WTC11 (cell line): ENCODE results near the gene PAIP2.

Source experiments
- CREM ChIP-seq: sonication (generic); formaldehyde crosslinking; IDR thresholded peaks from 2 replicates; pipeline ENCODE4 v1.8.1; 2022; ENCODE audit warnings: mild to moderate bottlenecking, missing genetic modification reagents, moderate library complexity
- ESRRA ChIP-seq: sonication (generic); formaldehyde crosslinking; IDR thresholded peaks from 2 replicates; pipeline ENCODE4 v1.8.1; 2022; ENCODE audit warnings: mild to moderate bottlenecking, missing genetic modification reagents, borderline replicate concordance
- NR1H2 ChIP-seq: sonication (generic); formaldehyde crosslinking; IDR thresholded peaks from 2 replicates; pipeline ENCODE4 v1.9.0; 2021; ENCODE audit warnings: mild to moderate bottlenecking, moderate library complexity, missing genetic modification reagents
- SOX15 ChIP-seq: fragments of 250-450 bp; sonication (Bioruptor Pico); IDR thresholded peaks from 2 replicates; pipeline ENCODE4 v1.9.0; 2021; ENCODE audit warnings: mild to moderate bottlenecking
- TF ChIP-seq, protein P1 (sequence below): fragments of 200-600 bp; IDR thresholded peaks from 2 replicates; pipeline ENCODE4 v1.8.0; 2022; ENCODE audit warnings: antibody characterized with exemption
- TF ChIP-seq, protein P2 (sequence below): sonication (generic); formaldehyde crosslinking; IDR thresholded peaks from 2 replicates; pipeline ENCODE4 v1.8.1; 2022; ENCODE audit warnings: mild to moderate bottlenecking, missing genetic modification reagents, moderate library complexity, borderline replicate concordance
- TF ChIP-seq, protein P3 (sequence below): sonication (generic); formaldehyde crosslinking; IDR thresholded peaks from 2 replicates; pipeline ENCODE4 v1.8.1; 2022; ENCODE audit warnings: low read depth, missing genetic modification reagents, borderline replicate concordance
- TF ChIP-seq, protein P4 (sequence below): sonication (generic); formaldehyde crosslinking; IDR thresholded peaks from 2 replicates; pipeline ENCODE4 v1.8.0; 2022; ENCODE audit warnings: mild to moderate bottlenecking, missing genetic modification reagents

GRCh38 chr5:139299486-139299885 lies 42.2 kb upstream of the PAIP2 start:
- TF ChIP-seq, protein P1, sequence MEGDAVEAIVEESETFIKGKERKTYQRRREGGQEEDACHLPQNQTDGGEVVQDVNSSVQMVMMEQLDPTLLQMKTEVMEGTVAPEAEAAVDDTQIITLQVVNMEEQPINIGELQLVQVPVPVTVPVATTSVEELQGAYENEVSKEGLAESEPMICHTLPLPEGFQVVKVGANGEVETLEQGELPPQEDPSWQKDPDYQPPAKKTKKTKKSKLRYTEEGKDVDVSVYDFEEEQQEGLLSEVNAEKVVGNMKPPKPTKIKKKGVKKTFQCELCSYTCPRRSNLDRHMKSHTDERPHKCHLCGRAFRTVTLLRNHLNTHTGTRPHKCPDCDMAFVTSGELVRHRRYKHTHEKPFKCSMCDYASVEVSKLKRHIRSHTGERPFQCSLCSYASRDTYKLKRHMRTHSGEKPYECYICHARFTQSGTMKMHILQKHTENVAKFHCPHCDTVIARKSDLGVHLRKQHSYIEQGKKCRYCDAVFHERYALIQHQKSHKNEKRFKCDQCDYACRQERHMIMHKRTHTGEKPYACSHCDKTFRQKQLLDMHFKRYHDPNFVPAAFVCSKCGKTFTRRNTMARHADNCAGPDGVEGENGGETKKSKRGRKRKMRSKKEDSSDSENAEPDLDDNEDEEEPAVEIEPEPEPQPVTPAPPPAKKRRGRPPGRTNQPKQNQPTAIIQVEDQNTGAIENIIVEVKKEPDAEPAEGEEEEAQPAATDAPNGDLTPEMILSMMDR = no peak
- no peak for TF ChIP-seq SOX15 (CRISPR knock-in tag)
- TF ChIP-seq CREM (CRISPR knock-in tag) = no peak
- TF ChIP-seq, protein P2, sequence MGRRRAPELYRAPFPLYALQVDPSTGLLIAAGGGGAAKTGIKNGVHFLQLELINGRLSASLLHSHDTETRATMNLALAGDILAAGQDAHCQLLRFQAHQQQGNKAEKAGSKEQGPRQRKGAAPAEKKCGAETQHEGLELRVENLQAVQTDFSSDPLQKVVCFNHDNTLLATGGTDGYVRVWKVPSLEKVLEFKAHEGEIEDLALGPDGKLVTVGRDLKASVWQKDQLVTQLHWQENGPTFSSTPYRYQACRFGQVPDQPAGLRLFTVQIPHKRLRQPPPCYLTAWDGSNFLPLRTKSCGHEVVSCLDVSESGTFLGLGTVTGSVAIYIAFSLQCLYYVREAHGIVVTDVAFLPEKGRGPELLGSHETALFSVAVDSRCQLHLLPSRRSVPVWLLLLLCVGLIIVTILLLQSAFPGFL (CRISPR knock-in tag) = no peak
- TF ChIP-seq NR1H2 (CRISPR knock-in tag) = no peak
- TF ChIP-seq, protein P3, sequence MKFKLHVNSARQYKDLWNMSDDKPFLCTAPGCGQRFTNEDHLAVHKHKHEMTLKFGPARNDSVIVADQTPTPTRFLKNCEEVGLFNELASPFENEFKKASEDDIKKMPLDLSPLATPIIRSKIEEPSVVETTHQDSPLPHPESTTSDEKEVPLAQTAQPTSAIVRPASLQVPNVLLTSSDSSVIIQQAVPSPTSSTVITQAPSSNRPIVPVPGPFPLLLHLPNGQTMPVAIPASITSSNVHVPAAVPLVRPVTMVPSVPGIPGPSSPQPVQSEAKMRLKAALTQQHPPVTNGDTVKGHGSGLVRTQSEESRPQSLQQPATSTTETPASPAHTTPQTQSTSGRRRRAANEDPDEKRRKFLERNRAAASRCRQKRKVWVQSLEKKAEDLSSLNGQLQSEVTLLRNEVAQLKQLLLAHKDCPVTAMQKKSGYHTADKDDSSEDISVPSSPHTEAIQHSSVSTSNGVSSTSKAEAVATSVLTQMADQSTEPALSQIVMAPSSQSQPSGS (CRISPR knock-in tag) = no peak
- TF ChIP-seq, protein P4, sequence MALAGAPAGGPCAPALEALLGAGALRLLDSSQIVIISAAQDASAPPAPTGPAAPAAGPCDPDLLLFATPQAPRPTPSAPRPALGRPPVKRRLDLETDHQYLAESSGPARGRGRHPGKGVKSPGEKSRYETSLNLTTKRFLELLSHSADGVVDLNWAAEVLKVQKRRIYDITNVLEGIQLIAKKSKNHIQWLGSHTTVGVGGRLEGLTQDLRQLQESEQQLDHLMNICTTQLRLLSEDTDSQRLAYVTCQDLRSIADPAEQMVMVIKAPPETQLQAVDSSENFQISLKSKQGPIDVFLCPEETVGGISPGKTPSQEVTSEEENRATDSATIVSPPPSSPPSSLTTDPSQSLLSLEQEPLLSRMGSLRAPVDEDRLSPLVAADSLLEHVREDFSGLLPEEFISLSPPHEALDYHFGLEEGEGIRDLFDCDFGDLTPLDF = no peak
- no peak for TF ChIP-seq ESRRA (CRISPR knock-in tag)
